ENCODE data around the gene CDC42SE1.

CDC42SE1 gene

GRCh38 chr1:151072224-151072623 is 12.8 kb upstream of the CDC42SE1 start:
- H3K4me3 ChIP-seq (ENCODE audit: low read depth, low read length) = no peak overlapping the region
- DNase-seq (ENCODE audit: low read depth) = no peak
- TF ChIP-seq CTCF (IDR thresholded peaks at IDR 0.05; ENCODE audit: control insufficient read depth, extremely low read depth, insufficient read depth) = no peak

GRCh38 chr1:151070474-151071276 is 11.3 kb upstream of the CDC42SE1 start, which contains the start of gene GABPB2:
GABPB2 (plus strand) TSS chr1:151070761; CDS start chr1:151088190, 17,429 bp downstream.
- TF ChIP-seq CTCF (IDR thresholded peaks at IDR 0.05; ENCODE audit: control insufficient read depth, extremely low read depth, insufficient read depth) = peak; percentile 86
- H3K4me3 ChIP-seq (ENCODE audit: low read depth, low read length) = peak within 1 kb of the TSS; percentile 98

GRCh38 chr1:151069103-151069486 is 9.7 kb upstream of the CDC42SE1 start:
- no peak for DNase-seq (ENCODE audit: low read depth)
- TF ChIP-seq CTCF (IDR thresholded peaks at IDR 0.05; ENCODE audit: control insufficient read depth, extremely low read depth, insufficient read depth) = no peak
- H3K4me3 ChIP-seq (ENCODE audit: low read depth, low read length) = no peak overlapping the region

More at GRCh38 chr1:151070474-151071276, 11.3 kb upstream of the CDC42SE1 start, which contains the start of gene GABPB2:
- peak; percentile 94 for DNase-seq (ENCODE audit: low read depth)

GRCh38 chr1:151067185-151067584 is 7.8 kb upstream of the CDC42SE1 start:
- H3K4me3 ChIP-seq (ENCODE audit: low read depth, low read length) = no peak overlapping the region
- no peak for TF ChIP-seq CTCF (IDR thresholded peaks at IDR 0.05; ENCODE audit: control insufficient read depth, extremely low read depth, insufficient read depth)
- DNase-seq (ENCODE audit: low read depth) = no peak

GRCh38 chr1:151065089-151065645 is 5.7 kb upstream of the CDC42SE1 start:
- no peak for TF ChIP-seq CTCF (IDR thresholded peaks at IDR 0.05; ENCODE audit: control insufficient read depth, extremely low read depth, insufficient read depth)
- H3K4me3 ChIP-seq (ENCODE audit: low read depth, low read length) = no peak overlapping the region
- no peak for DNase-seq (ENCODE audit: low read depth)

GRCh38 chr1:151062741-151063371 is 3.4 kb upstream of the CDC42SE1 start:
- no peak overlapping the region for H3K4me3 ChIP-seq (ENCODE audit: low read depth, low read length)
- DNase-seq (ENCODE audit: low read depth) = no peak
- TF ChIP-seq CTCF (IDR thresholded peaks at IDR 0.05; ENCODE audit: control insufficient read depth, extremely low read depth, insufficient read depth) = no peak

All from LNCaP clone FGC (cell line).